Activated CD4-positive, alpha-beta T cell treated with anti-CD3 and anti-CD28 coated beads for 4 hours (primary cell): Measurements from ENCODE around the gene RBP4.

Experiments
- DNase-seq, 2 donors: peaks; one replicate each; pipeline ENCODE4 v3.0.0-alpha.2; 2020

RBP4 gene

GRCh38 chr10:93595378-93596161, 5.5 kb downstream of the RBP4 start:
- no peak for DNase-seq

- DNase-seq: no peak
These were observed 6.5 kb downstream of the RBP4 start for GRCh38 chr10:93594518-93594917.

DNA sequence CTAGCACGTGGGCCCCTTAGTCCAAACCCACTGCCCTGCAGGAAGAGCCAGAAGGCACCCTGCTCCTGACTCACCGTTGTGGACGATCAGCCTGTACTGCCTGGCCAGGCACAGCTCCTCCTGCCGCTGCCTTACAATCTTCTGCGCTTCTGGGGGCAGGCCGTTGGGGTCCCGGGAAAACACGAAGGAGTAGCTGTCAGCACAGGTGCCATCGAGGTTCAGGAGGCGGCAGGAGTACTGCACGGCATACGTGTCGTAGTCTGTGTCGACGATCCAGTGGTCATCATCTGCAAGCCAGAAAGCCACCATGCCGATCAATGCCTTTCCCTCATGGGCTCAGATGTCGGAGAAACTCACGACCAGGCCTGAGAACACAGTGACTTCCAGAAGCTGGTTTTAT, 7.3 kb downstream of the RBP4 start:
- DNase-seq: no peak

DNA sequence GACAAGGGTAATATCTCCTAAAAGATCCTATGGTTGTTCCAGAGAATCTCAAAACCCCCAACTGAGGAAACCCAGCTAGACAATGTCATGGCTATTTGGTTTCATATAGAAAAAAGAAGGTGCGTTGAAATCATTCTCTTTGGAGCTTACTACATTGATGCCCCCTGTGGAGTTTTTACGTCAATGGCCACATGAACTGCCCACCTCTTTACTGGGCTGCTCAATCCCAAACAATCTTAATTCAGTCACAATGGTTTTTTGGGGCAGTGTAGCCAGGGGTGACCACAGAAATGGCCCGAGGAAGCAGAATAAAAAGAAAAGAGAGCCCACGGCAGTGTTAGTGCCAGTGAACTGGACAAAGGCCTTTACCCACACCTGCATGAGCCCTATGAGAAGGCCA, 7.8 kb downstream of the RBP4 start:
- DNase-seq: no peak

GRCh38 chr10:93591065-93591808, 9.8 kb downstream of the RBP4 start:
- DNase-seq: no peak

- DNase-seq: no peak
These were observed 10.4 kb downstream of the RBP4 start for GRCh38 chr10:93590638-93591037.

DNA sequence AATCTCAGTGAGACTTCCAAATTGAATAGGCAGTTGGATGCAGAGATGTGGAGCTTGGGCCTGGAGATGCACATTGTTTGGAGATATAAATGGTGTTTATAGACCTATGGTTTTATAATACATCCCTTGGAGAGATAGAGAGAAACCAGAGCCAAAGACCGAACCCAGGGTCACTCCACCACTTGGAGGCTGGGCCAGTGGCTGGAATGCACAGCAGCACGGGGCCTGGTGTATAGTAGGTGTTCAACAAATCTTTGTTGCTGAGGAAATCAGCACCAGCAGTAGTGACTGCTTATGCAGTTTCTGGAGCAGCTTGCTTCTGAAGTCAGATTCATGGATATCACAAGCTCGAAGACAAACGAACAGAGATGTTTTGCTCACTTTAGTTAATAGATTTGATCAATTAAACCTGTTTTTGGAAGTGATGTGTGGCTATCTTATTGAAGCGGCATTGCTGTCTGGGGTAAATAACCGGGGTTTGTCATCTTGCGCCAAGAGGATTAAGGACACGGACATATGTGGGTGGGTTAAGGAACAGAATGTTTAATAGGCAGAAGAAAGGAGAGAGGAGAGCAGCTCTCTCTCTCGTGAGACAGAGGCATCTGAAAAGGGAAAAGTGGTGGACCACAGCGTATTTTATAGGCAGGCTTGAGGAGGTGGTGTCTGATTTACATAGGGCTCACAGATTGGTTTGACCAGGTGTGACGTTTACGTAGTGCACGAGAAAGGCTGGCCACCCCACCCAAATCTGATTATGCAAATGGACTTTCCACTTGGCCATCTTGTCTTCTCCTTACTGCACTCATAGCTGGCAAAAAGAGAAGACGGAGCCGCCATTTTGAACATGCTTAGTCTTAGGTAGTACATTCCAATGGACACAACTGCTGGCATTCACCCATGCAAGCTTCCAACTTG, 11.1 kb downstream of the RBP4 start:
- DNase-seq: no peak

DNA sequence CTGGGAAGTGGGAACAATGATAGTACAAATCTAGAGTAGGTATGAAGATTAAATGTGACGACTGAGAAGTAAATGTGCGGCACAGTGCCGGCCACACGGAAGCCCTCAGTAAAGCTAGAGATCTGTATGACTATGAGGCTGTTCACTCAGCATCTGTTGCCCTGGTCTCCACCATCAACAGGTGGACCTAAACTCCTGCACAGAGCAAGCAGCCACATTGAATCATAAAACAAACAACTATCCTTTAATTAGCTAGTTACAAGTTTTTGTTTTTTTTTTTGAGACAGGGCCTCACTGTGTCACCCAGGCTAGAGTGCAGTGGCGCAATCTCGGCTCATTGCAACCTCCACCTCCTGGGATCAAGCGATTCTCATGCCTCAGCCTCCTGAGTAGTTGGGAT, 16.6 kb downstream of the RBP4 start:
- no peak for DNase-seq

DNA sequence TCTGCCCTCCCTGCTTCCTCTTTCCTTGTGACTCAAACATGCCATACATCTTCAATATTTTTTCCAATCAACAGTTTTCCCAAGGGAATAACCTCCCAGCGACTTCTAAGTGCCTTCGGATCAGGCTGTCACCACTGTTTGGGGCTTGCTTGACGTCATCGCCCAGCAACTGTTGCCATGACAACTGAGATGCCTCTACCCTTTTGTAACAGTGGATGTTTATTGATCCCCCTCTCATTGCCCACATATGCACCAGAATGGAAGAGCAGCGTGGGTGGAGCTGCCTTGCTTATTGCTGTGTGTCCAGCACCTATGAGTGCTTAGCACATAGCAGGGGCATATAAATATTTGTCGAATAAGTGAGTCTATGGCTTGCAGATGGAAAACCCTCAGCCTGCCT, 20.2 kb downstream of the RBP4 start:
- DNase-seq: no peak

DNA sequence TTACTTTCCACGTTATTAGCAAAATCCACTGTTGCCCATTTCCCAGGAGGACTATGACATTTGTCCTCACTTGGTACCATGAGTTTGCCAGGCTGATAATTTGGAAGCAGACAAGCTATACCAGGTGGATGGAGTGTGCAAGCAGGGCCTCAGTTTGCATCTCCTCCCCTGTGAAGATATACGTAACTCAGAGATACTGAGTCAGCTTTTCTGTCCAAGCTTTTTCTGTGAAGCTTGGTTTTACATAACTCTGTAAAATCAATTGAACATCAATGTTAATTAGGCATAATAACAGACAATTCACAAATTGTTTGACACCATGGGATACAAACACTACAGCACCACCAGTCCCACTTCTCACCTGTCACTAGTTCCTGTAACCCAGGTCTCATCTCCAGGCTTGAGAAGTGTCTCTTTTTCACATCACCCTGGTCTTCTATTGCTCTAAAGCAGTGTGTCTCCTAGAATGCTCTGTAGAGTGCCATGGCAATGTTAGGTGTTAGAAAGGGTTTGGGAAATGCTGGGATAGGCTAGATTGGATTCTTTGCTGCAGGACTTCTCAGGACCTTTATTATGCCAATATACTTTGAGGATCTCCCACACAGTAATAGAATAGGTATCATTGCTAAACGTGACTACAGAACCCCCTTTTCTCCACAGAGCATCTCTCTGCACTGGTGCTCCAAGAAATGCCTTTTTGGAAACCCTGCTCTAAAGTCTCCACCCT, 20.9 kb downstream of the RBP4 start:
- no peak for DNase-seq

DNA sequence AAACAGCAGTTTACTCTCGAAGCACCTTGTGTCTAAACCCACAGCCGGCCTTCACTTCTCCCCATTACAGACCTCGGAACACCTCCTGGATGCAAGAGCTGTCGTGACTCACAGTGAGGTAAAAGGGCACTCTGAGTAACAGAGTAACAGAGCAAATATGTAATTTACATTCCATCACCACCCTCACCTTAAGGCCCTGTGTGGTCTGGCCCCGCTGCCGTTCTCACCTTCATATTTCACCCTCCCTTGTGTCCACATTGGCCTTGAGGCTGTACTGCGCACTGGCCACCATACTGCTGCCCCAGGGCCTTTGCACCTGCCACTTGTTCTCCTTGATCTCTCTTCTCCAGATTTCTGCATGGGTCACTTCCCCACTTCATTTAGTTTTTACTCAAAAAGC, 21.9 kb downstream of the RBP4 start:
- no peak for DNase-seq

- DNase-seq: no peak
These were observed 23.5 kb downstream of the RBP4 start for GRCh38 chr10:93577565-93577964.

- DNase-seq: no peak
These were observed 24.1 kb downstream of the RBP4 start for GRCh38 chr10:93576888-93577287.

DNA sequence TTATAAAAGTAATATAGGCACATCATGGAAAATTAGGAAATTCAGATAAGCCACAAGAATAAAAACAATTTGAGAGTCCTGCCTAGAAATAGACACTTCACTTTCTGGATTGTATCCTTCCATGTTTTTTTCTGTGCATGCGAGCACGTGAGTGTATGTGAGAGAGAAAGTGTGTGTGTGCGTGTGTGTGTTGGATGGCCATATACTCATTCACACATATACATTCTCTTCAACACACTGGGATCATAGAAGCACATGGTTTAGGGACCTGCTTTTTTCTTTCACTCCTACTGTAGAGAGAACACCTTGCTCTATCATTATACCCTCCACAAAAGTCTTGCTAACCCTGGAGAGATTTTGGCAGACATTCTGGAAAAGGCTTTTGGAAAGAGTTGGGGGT, 27.1 kb downstream of the RBP4 start:
- no peak for DNase-seq

- no peak for DNase-seq
These were observed 27.8 kb downstream of the RBP4 start for GRCh38 chr10:93573051-93573909.

- DNase-seq: no peak
These were observed 28.4 kb downstream of the RBP4 start for GRCh38 chr10:93572606-93573005.

DNA sequence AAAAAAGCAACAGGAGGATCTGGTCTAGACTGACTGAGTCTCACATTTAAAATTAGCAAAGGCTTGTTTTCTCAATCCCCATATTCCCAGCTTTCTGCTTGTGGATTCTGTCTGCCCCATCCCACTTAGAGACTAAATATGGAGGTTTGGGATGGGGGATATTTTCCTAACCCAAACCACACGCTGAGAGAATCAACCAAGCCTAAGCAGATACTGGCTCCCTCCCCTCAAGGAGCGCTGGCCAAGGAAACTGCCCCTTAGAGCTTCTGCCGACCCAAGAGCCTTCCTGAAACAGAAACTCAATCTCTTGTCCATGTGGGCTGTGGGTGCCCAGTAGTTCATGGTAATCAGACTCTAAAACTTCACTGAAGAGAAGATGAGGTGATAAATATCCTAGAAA, 30.7 kb downstream of the RBP4 start:
- no peak for DNase-seq

DNA sequence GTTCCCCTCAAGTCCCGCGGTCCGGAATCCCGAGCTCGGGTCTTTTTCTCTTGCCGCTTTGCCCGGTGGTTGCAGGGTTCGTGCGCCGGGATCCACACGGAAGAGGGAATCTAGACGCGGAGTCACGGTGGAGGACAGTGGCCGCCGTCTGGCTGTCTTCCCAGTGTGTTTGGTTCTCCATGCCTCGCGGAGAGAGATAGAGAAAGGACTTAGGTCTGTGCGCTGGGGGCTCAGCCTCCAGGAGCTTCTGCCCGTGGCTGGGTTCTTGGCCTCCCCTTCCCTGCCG, 33.0 kb downstream of the RBP4 start:
- DNase-seq: no peak

GRCh38 chr10:93567277-93568104, 33.5 kb downstream of the RBP4 start:
- no peak for DNase-seq

- DNase-seq: no peak
These were observed 34.4 kb downstream of the RBP4 start, which contains the start of gene FFAR4 for GRCh38 chr10:93566435-93567276. FFAR4 (plus strand) TSS chr10:93566665; CDS start chr10:93566721, 56 bp downstream.
